ENCODE data around the gene IRF2BPL.

GRCh38 chr14:77040741-77041653 lies 12.5 kb upstream of the IRF2BPL start:
- no peak for TF ChIP-seq CTCF (conservative IDR thresholded peaks at IDR 0.05; ENCODE audit: low read depth, low read length)
- no peak for TF ChIP-seq EZH2 (IDR thresholded peaks at IDR 0.05; ENCODE audit: borderline replicate concordance, low read depth, low read length, poor library complexity, severe bottlenecking)

All from A673 (cell line).